Liver (tissue), 9 donors: ENCODE measurements around the gene SRCAP. TPM values are rescaled to one million over a fixed set of nuclear protein-coding genes. Genes with fewer than 3 reads are reported as not detected.

Experiments
- DNase-seq: peaks from one replicate; pipeline ENCODE4 v3.0.0-alpha.2; 2017; ENCODE audit warnings: low spot score
- H3K27ac ChIP-seq, 2 donors: one replicate each; pipeline ENCODE4 v1.7.0; 2013; ENCODE audit warnings: inconsistent platforms in 2 of 2, low read length in 2 of 2, control low read depth in 1 of 2, low read depth in 1 of 2, mild to moderate bottlenecking in 1 of 2
- H3K27me3 ChIP-seq, 4 donors: one replicate each; pipeline versions ENCODE4 v1.6.1 to v1.7.0; 2013; ENCODE audit warnings: low read length in 3 of 4, inconsistent platforms in 1 of 4, mild to moderate bottlenecking in 1 of 4, moderate library complexity in 1 of 4; ENCODE audit not compliant: control insufficient read depth in 4 of 4, insufficient read depth in 4 of 4
- H3K36me3 ChIP-seq, 4 donors: one replicate each; pipeline versions ENCODE4 v1.6.1 to v1.7.0; 2013; ENCODE audit warnings: low read length in 3 of 4, mild to moderate bottlenecking in 3 of 4, low read depth in 1 of 4, moderate library complexity in 1 of 4; ENCODE audit not compliant: control insufficient read depth in 4 of 4, insufficient read depth in 3 of 4
- H3K4me1 ChIP-seq, 4 donors: one replicate each; pipeline versions ENCODE4 v1.6.1 to v1.7.0; 2013; ENCODE audit warnings: low read length in 3 of 4, mild to moderate bottlenecking in 3 of 4, moderate library complexity in 1 of 4; ENCODE audit not compliant: control insufficient read depth in 4 of 4, insufficient read depth in 4 of 4
- H3K4me3 ChIP-seq, 3 donors: one replicate each; pipeline versions ENCODE4 v1.6.1 to v1.7.0; 2013; ENCODE audit warnings: low read length in 3 of 3, control low read depth in 1 of 3, low read depth in 1 of 3, mild to moderate bottlenecking in 1 of 3
- H3K9ac ChIP-seq, 2 donors: one replicate each; pipeline ENCODE4 v1.7.0; 2013; ENCODE audit warnings: low read length in 2 of 2, mild to moderate bottlenecking in 2 of 2, moderate library complexity in 2 of 2, control low read depth in 1 of 2, low read depth in 1 of 2
- H3K9me3 ChIP-seq, 4 donors: one replicate each; pipeline versions ENCODE4 v1.6.1 to v1.7.0; 2013; ENCODE audit warnings: low read length in 3 of 4; ENCODE audit not compliant: control insufficient read depth in 4 of 4
- ATF3 ChIP-seq: IDR thresholded peaks from 2 replicates; pipeline ENCODE4 v1.6.1; 2016; ENCODE audit warnings: antibody characterized with exemption
- CTCF ChIP-seq: fragments of 150-350 bp; IDR thresholded peaks from 2 replicates; pipeline ENCODE4 v1.5.1; 2017; ENCODE audit warnings: improper control_type of control experiment, low read depth, low read length; ENCODE audit not compliant: missing input control
- EGR1 ChIP-seq, 2 donors: IDR thresholded peaks; 2 replicates each; pipeline ENCODE4 v1.6.1; 2016 to 2018; ENCODE audit warnings: antibody characterized with exemption in 2 of 2, low read depth in 2 of 2
- FOXA1 ChIP-seq: IDR thresholded peaks from 2 replicates; pipeline ENCODE4 v1.6.1; 2016; ENCODE audit warnings: antibody characterized with exemption
- FOXA2 ChIP-seq: IDR thresholded peaks from 2 replicates; pipeline ENCODE4 v1.6.1; 2016; ENCODE audit warnings: antibody characterized with exemption
- GABPA ChIP-seq, 2 donors: IDR thresholded peaks in 1 of 2; conservative IDR thresholded peaks in 1 of 2; 2 replicates each; pipeline ENCODE4 v1.6.1; 2016; ENCODE audit warnings: antibody characterized with exemption in 2 of 2, mild to moderate bottlenecking in 1 of 2, moderate library complexity in 1 of 2
- HNF4A ChIP-seq, 2 donors: conservative IDR thresholded peaks; 2 replicates each; pipeline ENCODE4 v1.6.1; 2016; ENCODE audit warnings: antibody characterized with exemption in 2 of 2, mild to moderate bottlenecking in 2 of 2
- HNF4G ChIP-seq: IDR thresholded peaks from 2 replicates; pipeline ENCODE4 v1.6.1; 2016; ENCODE audit warnings: antibody characterized with exemption
- JUND ChIP-seq, 2 donors: IDR thresholded peaks; 2 replicates each; pipeline ENCODE4 v1.6.1; 2016; ENCODE audit warnings: antibody characterized with exemption in 2 of 2
- MAX ChIP-seq: IDR thresholded peaks from 2 replicates; pipeline ENCODE4 v1.6.1; 2016; ENCODE audit warnings: antibody characterized with exemption
- NR2F2 ChIP-seq: IDR thresholded peaks from 2 replicates; pipeline ENCODE4 v1.6.1; 2016; ENCODE audit warnings: antibody characterized with exemption
- RAD21 ChIP-seq, 2 donors: IDR thresholded peaks; 2 replicates each; pipeline ENCODE4 v1.6.1; 2016; ENCODE audit warnings: antibody characterized with exemption in 2 of 2, mild to moderate bottlenecking in 2 of 2
- REST ChIP-seq: IDR thresholded peaks from 2 replicates; pipeline ENCODE4 v1.6.1; 2016; ENCODE audit warnings: antibody characterized with exemption, mild to moderate bottlenecking
- RXRA ChIP-seq, 2 donors: IDR thresholded peaks; 2 replicates each; pipeline ENCODE4 v1.6.1; 2017 to 2018; ENCODE audit warnings: antibody characterized with exemption in 2 of 2, mild to moderate bottlenecking in 1 of 2
- SP1 ChIP-seq: IDR thresholded peaks from 2 replicates; pipeline ENCODE4 v1.6.1; 2018; ENCODE audit warnings: antibody characterized with exemption, mild to moderate bottlenecking
- TAF1 ChIP-seq: conservative IDR thresholded peaks from 2 replicates; pipeline ENCODE4 v1.6.1; 2016; ENCODE audit warnings: antibody characterized with exemption, mild to moderate bottlenecking
- YY1 ChIP-seq: IDR thresholded peaks from 2 replicates; pipeline ENCODE4 v1.6.1; 2016; ENCODE audit warnings: antibody characterized with exemption, mild to moderate bottlenecking
- ZBTB33 ChIP-seq: IDR thresholded peaks from 2 replicates; pipeline ENCODE4 v1.6.1; 2016; ENCODE audit warnings: antibody characterized with exemption
- WGBS: extraction: QIAGEN DNeasy Blood & Tissue Kit; methylation state at CpG from one replicate; pipeline ENCODE4 v1.1.7; 2013; 5-methylcytosine and 5-hydroxymethylcytosine counted together
- polyA plus RNA-seq, 2 donors: library from polyadenylated mRNA; stranded (reverse) in 1 of 2; unstranded in 1 of 2; fragments of 200-250 nt in 1 of 2; fragments of >200 nt in 1 of 2; fragmentation: Nextera tagmentation in 1 of 2; extraction: Ambion mirVana in 1 of 2; gene quantifications; one replicate each; pipeline versions ENCODE4 v1.2.1 to v1.2.3, GENCODE V29; 2013 to 2015
- total RNA-seq, 2 donors: library from RNA; depleted of rRNA; stranded (reverse); fragments of >200 nt; gene quantifications; one replicate each; pipeline ENCODE4 v1.2.3, GENCODE V29; 2014
- donor health status: healthy.
- donor health status: healthy.
- donor health status: healthy.
- donor health status: healthy.
- donor health status: healthy.

The SRCAP gene
- total and polyA plus RNA-seq, 4 donors: 7.6 to 27.7 (median 17.7) TPM

- Histone ChIP-seq H3K9me3 (no peaks in the 10 kb centered on the region), H3K9ac (no peak overlapping the region), H3K4me3 (no peak overlapping the region), H3K4me1 (peaks cover 4 to 16% (median 11%) of the 10 kb centered on the region in 4 donors), H3K36me3 (peaks cover 12 to 43% (median 41%) of the 10 kb centered on the region in 4 donors), H3K27ac (no peak overlapping the region), H3K27me3 (no peaks in the 10 kb centered on the region)
- TF ChIP-seq SP1 (no peak), ATF3 (no peak), RXRA (IDR thresholded peaks at IDR 0.05) (no peak), FOXA1 (no peak), RAD21 (IDR thresholded peaks at IDR 0.05) (no peak), GABPA (IDR thresholded peaks at IDR 0.05 in 1 of 2, conservative IDR thresholded peaks at IDR 0.05 in 1 of 2) (no peak), MAX (no peak), REST (no peak), CTCF (no peak), TAF1 (no peak), HNF4A (conservative IDR thresholded peaks at IDR 0.05) (no peak)
- WGBS: 97% methylated on average over 3 of the region's 3 CpGs
- no peak for DNase-seq
These were observed 32.4 kb downstream of the SRCAP start for GRCh38 chr16:30731411-30731810.

GRCh38 chr16:30736995-30737793 is 38.2 kb downstream of the SRCAP start:
- no peak for DNase-seq
- TF ChIP-seq YY1: no peak
- no peak for TF ChIP-seq FOXA2
- TF ChIP-seq MAX: no peak
- TF ChIP-seq NR2F2: no peak
- no peak for TF ChIP-seq TAF1
- TF ChIP-seq SP1: no peak
- TF ChIP-seq ATF3: no peak
- no peak for TF ChIP-seq FOXA1
- no peak for TF ChIP-seq REST
- TF ChIP-seq ZBTB33: no peak
- TF ChIP-seq HNF4G: no peak
- TF ChIP-seq EGR1 (IDR thresholded peaks at IDR 0.05; ENCODE audit: low read depth in 2 of 2): no peak
- TF ChIP-seq GABPA (IDR thresholded peaks at IDR 0.05 in 1 of 2, conservative IDR thresholded peaks at IDR 0.05 in 1 of 2): no peak
- TF ChIP-seq RAD21 (IDR thresholded peaks at IDR 0.05): no peak
- no peak for TF ChIP-seq HNF4A (conservative IDR thresholded peaks at IDR 0.05)
- no peak for TF ChIP-seq JUND (IDR thresholded peaks at IDR 0.05)
- TF ChIP-seq RXRA (IDR thresholded peaks at IDR 0.05): no peak

More at GRCh38 chr16:30736995-30737793, 38.2 kb downstream of the SRCAP start:
- Histone ChIP-seq H3K4me3 (no peak overlapping the region), H3K4me1 (peaks cover 0 to 7% (median 5%) of the 10 kb centered on the region in 4 donors), H3K9ac (no peak overlapping the region), H3K36me3 (peaks cover 20 to 61% (median 51%) of the 10 kb centered on the region in 4 donors), H3K27ac (no peak overlapping the region), H3K9me3 (no peaks in the 10 kb centered on the region), H3K27me3 (no peaks in the 10 kb centered on the region)
- 96% methylated on average over 17 of the region's 17 CpGs for WGBS
